Posterior cingulate gyrus (tissue), 11 donors: ENCODE data around the gene BCAS2.

Source experiments
- DNase-seq, 10 donors: peaks; one replicate each; pipeline versions ENCODE4 v3.0.0 to v3.0.0-alpha.2; 2020 to 2021; ENCODE audit warnings: mixed read lengths in 3 of 10
- intact Hi-C: fragments of 100-400 bp; cut with DNase I; formaldehyde crosslinking; loops from one replicate; pipeline ENCODE4 v1.15.1; 2023

Gene BCAS2

DNA sequence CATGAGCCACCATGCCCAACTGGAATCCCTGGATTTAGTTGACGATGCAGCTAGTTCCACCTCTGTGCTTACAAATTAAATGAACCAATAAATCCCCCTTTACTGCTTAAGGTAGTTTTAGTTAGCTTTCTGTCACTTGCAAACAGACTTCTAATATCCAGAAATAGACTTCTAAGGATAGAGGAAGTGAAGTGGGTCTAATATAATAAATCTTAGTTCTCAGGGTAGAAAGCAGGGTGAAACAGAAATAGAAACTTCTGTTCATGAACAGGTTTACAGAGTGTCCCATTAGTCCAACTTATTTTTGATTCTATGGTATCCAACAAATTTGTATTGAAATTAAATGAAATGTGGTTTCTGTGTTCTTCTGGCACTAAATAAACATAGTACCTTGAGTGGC lies 20.1 kb downstream of the BCAS2 start:
- intact Hi-C loops, result no loop called here
- no peak for DNase-seq

DNA sequence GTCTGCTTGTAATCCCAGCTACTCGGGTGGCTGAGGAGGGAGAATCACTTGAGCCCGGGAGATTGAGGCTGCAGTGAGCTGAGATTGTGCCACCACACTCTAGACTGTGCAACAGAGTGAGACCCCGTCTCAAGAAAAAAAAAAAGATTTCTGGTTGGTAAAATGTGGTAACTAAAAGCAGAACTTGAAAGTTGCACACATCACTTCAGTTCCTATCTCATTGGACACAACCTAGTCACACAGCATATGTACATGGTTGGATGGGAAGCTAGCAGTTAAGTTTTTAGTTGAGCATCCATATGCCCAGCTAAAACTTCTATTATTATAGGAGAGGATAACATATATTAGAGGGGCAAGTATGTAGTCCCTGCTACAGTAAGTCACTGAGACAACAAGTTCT lies 22.1 kb downstream of the BCAS2 start:
- DNase-seq, result no peak
- intact Hi-C loops, result no loop called here

DNA sequence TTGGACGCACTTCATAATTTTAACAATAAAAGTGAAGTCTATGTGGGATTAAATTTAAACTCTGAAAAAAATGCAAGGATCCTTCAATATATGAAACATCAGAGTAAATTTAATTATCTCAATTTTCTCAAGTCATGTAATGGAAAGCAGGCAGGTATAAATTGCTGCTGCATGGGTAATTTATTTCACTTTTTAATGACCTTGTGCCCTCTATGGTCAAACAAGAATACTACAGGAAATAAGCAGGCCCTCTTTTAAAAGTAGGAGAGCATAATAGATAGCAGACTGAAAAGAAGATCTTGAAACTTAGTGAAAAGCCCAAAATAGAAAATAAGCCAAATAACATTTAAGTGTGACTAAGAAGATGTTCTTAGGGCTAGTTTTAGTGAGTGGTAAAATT lies 22.9 kb downstream of the BCAS2 start:
- intact Hi-C loops, result no loop called here
- DNase-seq, result no peak

DNA sequence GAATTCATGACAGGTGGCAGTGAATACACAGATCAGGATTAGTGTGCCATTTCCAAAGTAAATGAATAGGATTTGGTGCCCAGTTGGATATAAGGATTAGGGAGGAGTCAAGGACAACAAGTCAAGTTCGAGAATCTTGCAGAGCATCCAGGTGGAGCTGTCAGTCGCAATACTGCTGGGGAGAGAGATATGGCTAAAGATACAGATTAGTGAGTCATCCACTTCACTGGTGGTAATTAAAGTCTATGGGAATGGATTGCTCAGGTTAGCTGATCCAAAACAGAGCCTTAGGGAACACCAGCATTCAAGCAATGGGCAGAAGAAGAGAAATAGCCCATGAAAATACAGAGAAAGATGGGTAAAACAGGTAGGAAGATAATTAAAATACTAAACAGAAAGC lies 26.8 kb downstream of the BCAS2 start:
- intact Hi-C loops, result no loop called here

DNA sequence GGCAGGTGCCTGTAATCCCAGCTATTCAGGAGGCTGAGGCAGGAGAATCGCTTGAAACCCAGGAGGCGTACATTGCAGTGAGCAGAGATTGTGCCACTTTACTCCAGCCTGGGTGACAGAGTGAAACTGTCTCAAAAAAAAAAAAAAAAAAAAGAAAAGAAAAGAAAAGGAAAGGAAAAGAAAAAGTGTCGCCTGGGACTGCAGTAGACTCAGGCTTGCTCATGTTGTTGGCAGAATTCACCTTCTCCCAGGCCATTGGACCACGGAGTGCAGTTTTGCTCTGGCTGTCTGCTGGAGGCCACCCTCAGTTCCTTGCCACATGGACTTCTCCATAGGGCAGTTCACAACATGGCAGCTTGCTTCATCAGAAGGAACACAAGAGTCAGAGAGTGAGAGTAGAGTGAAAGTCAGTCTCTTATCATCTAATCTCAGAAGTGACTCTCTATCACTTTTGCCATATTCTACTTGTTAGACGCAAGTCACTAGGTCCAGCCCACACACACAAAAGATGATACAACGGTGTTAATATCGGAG lies 29.2 kb downstream of the BCAS2 start:
- intact Hi-C loops, result no loop called here
- no peak for DNase-seq

More for the DNA sequence above, 26.8 kb downstream of the BCAS2 start:
- no peak for DNase-seq

DNA sequence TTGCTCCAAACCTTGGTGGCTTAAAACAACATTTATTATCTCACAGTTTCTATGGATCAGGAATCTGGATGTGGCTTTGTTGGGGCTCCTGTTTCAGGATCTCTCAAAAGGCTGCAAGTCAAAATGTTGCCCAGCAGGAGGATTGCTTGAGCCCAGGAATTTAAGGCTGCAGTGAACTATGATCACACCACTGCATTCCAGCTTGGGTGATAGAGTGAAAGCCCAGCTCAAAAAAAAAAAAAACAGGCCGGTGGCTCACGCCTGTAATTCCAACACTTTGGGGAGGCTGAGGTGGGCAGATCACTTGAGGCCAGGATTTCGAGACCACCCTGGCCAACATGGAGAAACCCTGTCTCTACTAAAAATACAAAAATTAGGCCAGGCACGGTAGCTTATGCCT lies 30.0 kb downstream of the BCAS2 start:
- no peak for DNase-seq
- intact Hi-C loops, result no loop called here

DNA sequence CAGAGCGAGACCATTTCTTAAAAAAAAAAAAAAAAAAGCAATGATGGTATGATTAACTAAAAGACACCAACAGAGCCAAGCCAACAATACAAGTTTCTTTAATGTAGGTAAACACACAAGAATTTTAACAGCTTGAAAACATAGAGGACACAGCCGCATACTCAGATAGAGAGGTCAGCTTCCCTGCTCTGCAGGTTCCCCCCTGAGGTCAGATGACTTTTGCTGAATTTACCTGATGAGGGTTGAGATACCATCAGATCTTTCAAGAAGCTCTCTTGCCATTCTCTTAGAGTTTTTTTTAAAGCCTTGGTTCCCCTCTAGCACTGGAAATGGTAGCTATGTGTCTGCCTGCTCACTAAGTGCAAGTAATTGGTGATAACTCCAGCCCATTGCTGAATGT lies 31.1 kb downstream of the BCAS2 start:
- intact Hi-C loops, result no loop called here
- no peak for DNase-seq

DNA sequence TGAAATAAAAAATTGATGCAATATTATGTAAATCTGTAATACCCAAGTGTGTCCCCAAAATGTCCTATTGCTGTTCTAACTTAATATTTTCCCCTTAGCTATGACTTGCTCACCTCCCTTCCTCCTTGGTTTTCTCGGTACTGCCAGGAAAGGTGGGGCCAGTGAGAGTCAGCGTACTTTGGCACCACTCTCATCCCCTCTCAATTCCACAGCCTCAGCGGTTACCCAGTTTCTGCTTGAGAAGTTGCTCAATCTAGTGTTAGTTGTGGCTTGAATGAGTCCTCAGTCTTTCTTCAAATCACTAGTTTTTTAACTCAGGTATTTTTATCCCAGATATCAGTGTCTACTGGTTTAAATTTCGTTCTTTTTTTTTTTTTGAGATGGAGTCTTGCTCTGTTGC lies 32.3 kb downstream of the BCAS2 start:
- intact Hi-C loops, result no loop called here
- DNase-seq, result no peak

DNA sequence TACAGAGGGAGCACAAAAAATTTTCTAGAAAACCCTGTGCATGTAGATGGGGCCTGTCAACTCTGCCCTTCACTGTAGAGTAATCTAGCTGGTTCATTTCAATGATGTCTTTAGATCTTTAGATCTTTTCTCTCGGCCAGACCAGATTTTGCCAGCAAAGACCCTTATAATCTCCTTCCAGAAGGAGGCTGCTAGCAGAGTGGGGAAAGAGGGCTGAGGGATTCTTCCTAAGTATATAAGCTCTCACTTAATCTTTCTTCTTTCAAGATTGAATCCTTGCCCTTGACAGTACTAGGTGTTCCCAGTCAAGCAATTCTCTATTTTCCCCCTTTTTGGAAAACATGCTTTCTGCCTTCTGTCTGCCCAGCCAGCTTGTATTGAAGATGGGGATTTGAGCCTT lies 34.3 kb downstream of the BCAS2 start:
- no peak for DNase-seq
- intact Hi-C loops, result no loop called here

DNA sequence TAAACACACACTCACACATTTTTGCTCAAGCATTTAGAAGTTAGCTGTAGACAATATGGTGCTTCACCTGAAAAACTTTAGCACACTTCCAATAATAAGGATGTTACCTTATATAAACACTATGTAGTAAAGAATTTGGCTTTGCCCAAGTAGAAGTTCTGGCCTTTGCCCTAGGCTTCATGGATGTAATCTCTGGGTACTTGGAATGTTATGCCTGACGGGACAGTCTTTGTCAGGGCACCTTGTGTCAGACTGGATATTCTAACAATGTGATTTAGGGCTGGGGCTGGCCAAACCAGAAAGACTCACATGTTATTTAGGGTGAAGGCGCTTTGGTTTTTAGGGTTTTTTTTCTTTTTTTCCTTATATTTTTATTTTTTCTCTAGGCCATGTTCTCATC lies 35.6 kb downstream of the BCAS2 start:
- no peak for DNase-seq
- intact Hi-C loops, result no loop called here

DNA sequence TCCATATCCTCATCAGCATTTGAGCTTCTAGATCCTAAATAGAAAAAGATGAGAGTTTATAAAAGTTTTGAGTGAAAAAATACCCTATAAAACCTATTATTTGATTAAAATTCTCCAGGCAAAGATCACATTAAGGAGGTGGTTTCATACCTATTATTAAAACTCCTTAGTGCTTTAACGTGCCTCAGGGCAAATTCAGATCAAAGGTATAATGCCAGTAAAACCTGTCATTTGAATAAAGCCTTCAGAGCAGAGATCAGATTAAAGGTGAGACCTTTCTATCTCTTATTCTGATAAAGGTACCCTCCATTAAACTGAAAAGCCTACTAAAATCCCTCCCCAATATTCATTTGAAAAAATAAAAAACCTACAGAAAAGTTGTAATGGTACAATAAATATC lies 36.1 kb downstream of the BCAS2 start:
- DNase-seq, result no peak
- intact Hi-C loops, result no loop called here

DNA sequence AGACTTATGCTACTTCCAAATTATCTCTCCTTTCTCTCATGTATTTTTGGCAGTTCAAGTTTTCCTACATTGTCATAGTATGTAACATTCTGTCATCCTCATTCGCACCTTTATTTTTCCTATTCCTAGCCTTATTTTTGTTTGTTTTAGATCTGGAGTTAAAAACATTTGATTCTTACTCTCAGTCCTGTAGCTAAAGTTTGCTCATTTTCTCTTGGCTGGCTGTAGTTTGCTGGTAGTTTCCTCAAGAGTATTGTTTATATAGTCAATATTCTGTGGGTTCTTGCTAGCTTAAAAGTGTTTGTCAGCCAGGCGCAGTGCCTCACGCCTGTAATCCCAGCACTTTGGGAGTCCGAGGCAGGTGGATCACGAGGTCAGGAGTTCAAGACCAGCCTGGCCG lies 40.6 kb downstream of the BCAS2 start:
- no peak for DNase-seq
- intact Hi-C loops, result no loop called here

DNA sequence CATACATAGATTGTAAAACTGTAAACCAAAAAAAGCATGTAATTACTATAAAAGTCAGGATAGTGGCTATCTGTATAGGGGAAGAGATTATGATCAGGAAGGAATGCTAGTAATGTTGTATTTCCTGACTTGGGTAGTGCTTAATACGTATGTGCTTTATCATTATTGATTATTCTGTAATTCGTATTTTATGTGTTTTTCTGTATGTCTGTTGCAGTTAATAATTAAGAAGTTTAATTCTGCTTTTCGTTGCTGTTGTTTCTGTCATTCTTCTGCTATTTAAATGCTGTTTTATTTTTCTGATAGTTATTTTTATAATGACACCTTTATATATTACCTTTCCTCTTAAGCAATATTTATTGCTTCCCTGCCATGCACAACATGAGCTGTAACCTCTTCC lies 41.1 kb downstream of the BCAS2 start:
- no peak for DNase-seq
- intact Hi-C loops, result no loop called here

DNA sequence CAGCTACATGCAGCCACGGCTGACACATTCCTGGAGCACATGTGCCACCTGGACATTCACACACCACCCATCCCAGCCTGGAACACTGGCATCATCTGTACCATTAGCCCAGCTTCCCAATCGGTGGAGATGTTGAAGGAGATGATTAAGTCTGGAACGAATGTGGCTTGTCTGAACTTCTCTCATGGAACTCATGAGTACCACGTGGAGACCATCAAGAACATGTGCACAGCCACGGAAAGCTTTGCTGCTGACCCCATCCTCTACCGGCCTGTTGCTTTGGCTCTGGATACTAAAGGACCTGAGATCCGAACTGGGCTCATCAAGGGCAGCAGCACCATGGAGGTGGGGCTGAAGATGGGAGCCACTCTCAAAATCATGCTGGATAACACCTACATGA lies 45.4 kb downstream of the BCAS2 start:
- intact Hi-C loops, result no loop called here

DNA sequence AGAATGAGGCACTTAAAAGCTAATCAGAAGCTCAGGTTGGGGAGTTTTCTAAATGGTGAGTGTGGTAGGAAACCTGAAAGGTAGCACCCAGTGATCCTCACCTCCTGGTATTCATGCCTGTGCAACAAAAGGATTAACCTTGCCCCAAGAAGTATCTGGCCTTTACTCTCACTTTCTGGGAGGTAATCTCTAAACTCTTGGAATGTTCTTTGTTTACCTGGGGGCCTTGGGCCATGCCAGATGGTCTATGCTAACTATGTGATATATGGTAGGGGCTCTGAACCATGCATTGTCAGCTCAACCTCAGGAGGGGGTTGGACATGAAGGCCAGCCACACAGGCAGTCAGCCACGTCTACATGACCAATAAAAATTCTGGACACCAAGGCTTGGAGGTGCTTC lies 46.0 kb downstream of the BCAS2 start:
- intact Hi-C loops, result no loop called here
- DNase-seq, result no peak

More for the DNA sequence above, 45.4 kb downstream of the BCAS2 start:
- DNase-seq, result no peak

DNA sequence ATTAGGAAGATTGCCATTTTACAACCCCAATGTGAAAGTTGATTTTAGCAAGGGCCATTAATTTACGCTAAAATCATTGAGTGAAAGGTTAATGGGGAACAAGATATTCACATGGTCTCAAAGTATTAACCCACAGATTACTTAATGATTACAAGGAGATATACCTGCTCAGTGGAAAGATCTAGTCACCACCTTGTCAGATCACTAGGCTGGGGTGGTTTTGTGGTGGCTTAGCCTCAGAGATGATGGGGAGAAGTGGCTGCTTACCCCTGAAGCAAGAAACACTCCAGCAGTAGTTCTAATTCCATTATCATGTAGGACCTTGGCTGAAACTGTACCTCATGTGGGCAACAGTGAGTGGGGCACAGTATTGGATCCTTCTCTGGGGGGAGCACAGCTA lies 50.3 kb downstream of the BCAS2 start:
- DNase-seq, result no peak
- intact Hi-C loops, result no loop called here

DNA sequence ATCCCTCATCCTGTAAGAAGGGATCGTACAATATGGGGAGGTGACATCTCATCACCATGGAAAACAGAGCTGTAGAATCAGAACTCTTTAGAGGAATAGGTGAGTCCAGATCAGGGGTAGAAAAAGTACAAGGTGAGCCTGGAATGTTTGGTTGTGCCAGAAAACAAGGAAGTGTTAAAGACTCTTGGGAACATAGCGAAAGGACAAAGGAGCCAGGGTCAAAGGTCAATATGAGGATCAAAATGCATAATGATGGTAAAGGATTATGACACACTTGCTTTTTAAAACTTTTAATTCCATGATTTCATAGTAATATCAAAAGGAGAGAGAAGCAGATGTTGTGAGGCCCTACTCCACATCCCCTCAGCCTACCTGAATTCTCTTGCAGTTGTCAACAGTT lies 51.2 kb downstream of the BCAS2 start:
- intact Hi-C loops, result no loop called here
- no peak for DNase-seq

DNA sequence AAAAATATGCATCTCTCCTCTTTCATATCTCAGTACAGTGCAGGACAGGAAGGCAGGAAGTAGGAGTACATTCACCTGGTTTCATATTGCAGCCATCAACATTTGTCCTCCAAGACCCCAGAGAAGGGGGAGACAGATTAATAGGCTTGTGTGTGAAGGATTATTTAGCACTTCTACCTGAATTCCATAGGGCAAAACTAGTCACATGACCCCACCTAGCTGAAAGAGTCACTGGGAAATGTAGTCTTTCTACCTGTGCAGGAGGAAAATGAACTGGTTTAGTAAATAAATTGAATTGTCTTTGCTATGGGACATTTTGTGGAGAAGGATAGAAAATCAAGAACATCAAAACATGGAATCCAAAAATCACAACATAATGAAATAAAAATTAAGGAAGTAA lies 56.5 kb downstream of the BCAS2 start:
- DNase-seq, result no peak
- intact Hi-C loops, result no loop called here

DNA sequence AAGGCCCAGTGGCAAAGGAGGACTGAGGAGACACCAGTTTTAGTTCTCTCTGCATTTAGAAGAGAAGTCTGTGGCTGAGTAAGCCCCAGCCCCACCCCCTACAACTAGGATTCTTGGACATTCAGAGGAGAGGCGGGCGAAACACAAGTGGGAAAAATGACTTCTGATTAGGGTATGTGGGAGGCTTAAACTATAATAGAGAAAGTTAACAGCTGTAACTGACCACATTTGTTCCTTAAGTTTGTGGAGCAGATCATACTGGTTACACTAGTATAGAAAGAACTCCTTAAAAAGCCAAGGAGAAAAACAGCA lies 59.2 kb downstream of the BCAS2 start:
- intact Hi-C loops, result no loop called here
- no peak for DNase-seq

DNA sequence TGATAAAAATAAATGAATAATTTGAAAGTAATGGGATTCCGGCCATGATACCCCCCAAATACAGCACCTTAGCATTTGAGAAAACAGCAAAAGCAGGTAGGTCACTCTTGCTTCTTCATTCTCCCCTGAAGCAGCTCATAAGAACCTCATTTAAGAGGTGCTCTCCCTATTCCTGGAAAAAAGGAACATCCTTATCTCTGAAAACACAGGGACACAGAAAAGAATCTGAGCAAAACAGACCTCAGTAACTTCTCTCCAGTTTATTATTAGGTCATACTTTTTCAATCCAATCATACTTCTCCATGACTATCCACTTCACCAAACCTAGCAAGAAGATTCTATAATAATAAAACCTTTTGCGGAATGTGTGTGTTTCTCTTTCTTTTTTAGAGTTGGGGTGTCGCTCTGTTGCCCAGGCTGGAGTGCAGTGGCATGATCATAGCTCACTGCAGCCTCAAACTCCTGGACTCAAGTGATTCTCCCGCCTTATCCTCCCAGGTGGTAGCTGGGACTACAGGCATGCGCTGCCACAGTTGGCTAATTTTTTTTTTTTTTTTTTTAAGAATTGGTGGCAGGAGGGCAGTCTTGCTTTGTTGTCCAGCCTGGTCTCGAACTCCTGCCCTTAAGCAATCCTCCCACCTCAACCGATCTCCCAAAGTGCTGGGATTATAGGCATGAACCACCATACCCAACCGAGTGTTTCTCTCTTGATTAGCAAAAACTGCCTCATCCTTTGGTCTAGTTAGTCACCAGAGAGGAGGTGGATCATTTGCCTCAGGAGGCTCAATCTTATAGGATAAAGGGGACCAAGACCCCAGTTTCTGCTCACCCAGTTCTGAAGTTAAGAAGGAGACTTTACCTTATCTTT lies 59.8 kb downstream of the BCAS2 start:
- no peak for DNase-seq
- intact Hi-C loops, result no loop called here
